ENCODE data around the gene STEAP3. TPM values are rescaled to one million over a fixed set of nuclear protein-coding genes. Genes with fewer than 3 reads are reported as not detected.
A peak's percentile ranks its signal among the peaks of the same experiment; 100 is the strongest.

The STEAP3 gene
- polyA plus RNA-seq, 10 donors, result 5.1 to 20.8 (median 15.3) TPM

GRCh38 chr2:119291588-119292167, 68.0 kb downstream of the STEAP3 start:
- no peak for DNase-seq

- no peak for DNase-seq
Observed at GRCh38 chr2:119292226-119292625, 68.6 kb downstream of the STEAP3 start.

- DNase-seq, result no peak
Observed at GRCh38 chr2:119293254-119293653, 69.6 kb downstream of the STEAP3 start.

DNA sequence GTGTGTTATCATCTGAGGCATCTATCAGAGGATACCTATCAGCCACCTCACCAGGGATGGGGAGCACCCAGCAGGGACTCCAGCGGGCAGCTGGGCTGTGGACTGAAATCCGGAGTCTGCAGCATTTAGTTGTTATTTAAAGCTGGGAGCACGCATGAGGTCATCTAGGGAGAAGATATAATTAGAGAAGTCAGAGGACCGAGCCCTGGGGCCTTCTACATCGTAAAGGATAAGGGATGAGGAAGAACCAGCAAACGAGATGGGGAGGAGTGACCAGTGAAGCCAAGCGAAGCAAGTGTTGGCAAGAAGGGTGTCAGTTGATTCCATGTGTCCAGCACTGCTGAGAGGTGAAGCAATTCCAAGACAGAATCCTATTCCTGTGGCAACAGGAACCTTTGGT, 70.3 kb downstream of the STEAP3 start:
- no peak for DNase-seq

- no peak for DNase-seq
Observed at GRCh38 chr2:119294671-119295070, 71.0 kb downstream of the STEAP3 start.

- DNase-seq, result no peak
Observed at GRCh38 chr2:119295688-119296375, 72.2 kb downstream of the STEAP3 start.

GRCh38 chr2:119301413-119301812, 77.8 kb downstream of the STEAP3 start:
- DNase-seq, result peak in 1 of 3 donors; percentile 15

- DNase-seq, result no peak
Observed at GRCh38 chr2:119304847-119305246, 81.2 kb downstream of the STEAP3 start.

DNA sequence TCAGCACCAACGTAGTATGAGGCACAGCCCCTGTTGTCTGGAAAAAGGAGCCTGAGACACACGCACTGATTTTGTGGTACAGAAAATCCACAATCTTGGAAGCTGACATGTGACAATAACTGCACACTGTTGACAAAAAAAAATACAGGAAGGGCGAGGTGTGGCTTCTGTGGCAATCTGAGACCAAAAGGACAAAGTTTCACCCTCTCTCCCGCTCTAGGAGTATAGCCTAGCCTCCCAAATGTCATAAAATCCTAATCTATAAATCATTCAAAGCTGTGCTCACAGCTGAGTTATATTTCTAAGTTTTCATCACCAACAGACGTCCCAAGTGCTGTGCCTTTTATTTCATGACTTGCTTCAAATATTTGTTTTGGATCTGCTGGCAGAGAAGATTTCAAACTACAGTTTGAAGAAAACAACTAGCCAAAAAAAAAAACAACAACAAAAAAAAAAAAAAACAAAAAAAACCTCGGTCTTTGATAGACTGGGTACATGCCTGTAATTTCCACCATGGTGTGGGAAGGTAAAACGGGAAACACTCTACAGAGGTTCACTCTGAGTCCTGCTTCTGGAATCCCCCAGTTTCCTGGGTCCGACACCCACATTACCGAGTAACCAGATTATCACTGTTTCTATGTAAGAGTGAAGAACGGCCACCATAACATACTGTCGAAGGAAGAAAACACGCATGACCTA, 82.0 kb downstream of the STEAP3 start:
- no peak for DNase-seq

GRCh38 chr2:119306196-119306590, 82.6 kb downstream of the STEAP3 start:
- DNase-seq, result no peak

DNA sequence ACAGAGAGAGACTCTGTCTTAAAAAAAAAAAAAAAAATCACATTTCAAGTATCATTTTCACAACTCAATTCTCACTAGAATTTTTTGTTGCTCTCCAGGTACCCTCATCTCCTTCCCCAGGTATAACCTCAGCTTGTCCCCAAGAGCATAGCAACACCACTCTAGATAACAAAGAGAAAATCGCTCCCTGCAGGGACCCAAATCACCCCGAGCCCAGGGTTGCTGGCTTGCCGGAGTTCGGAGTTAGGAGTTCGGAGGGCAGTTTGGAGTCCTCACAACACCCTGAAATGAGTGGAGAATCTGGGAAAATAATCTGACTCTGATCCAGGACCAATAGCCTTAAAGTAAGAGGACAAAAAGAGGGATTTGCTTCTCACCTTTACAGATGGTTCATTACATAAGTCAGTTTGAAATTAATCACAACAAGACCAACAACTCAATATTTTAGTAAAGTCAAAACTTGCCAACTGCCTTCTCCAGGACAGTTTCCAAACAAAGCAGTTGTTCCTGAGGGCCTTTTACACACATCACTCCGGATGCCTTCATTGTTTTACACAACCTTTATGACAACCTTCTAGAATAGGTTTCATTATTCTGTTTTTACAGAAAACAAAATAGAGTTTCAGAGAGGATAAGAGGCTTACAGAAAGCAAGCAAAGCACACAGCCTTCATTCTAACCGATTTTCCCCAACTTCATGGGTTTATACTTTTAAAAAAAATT, 83.9 kb downstream of the STEAP3 start:
- DNase-seq, result no peak

DNA sequence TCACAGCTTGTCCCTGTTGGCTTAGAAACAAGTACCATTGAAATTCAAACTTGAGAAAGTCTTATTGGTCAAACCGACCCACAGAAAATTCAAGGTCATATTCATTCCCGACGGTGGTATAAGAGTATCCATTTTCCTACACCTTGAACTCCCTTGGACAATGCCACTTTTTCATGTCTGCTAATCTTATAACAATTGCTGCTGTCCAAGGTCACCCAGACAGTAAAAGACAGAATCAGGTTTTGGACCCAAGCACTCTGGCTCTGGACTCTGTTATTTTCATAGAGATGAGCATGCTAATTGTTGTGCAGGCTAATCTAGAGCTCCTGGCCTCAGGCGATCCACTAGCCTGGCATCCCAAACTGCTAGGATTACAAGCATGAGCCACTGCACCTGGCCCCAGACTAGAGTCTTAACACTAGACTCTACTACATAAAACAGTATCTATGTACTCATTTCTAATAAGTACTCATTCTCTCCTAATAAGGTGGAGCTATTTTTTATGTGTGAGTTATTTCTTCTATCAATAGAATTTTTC, 85.2 kb downstream of the STEAP3 start:
- DNase-seq, result no peak

GRCh38 chr2:119311371-119311770, 87.7 kb downstream of the STEAP3 start:
- peak in 2 of 3 donors; percentile 21 to 32 for DNase-seq

- no peak for DNase-seq
Observed at GRCh38 chr2:119311831-119312230, 88.2 kb downstream of the STEAP3 start.

Other genes with a start within 250 kb of the STEAP3 start
- gene C1QL2, start 65.1 kb upstream of the STEAP3 start, polyA plus RNA-seq (ENCODE audit: insufficient read length in 10 of 10), result not detected
- gene C2orf76, start 143.0 kb downstream of the STEAP3 start, polyA plus RNA-seq (ENCODE audit: insufficient read length in 10 of 10), result 10 to 100 TPM in 8 of 10 donors, 1 to 10 TPM in 2; 8.0 to 13.3 (median 10.3) TPM
- gene DBI, start 143.1 kb downstream of the STEAP3 start, polyA plus RNA-seq (ENCODE audit: insufficient read length in 10 of 10), result 100 to 1,000 TPM; 235 to 314 (median 282) TPM
- 10 to 100 TPM in 2 of 10 donors, 1 to 10 TPM in 8; 4.7 to 11.7 (median 7.8) TPM for gene TMEM37, start 208.0 kb downstream of the STEAP3 start, polyA plus RNA-seq (ENCODE audit: insufficient read length in 10 of 10)